HG02610 (cell line): Measurements from ENCODE around the gene ADM2.

ENCODE experiments used
- ATAC-seq: cut with Tn5 transposase; IDR thresholded peaks from one replicate; pipeline ENCODE4 v1.9.1; 2021; ENCODE audit warnings: mild to moderate bottlenecking, moderate library complexity; ENCODE audit not compliant: unreplicated experiment

Gene ADM2

DNA sequence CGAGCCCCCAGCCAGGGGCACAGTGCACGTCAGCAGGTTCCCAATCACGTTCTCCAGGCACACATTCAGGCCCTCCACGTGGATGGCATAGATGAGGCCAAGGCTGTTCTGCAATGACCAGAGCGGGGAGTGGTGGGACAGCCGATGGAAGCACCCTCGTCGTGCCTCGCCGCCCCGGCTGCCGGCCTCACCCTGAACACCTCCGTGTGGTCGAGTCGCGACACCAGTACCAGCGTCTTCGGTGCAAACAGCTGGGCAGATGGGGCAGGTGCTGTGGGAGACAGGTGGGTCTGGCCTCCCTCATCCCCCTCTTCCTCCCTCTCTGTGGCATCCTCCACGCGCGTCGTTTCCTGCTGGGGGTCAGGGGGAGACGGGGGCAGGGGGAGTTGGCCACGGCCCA lies 14.0 kb upstream of the ADM2 start:
- no peak for ATAC-seq

DNA sequence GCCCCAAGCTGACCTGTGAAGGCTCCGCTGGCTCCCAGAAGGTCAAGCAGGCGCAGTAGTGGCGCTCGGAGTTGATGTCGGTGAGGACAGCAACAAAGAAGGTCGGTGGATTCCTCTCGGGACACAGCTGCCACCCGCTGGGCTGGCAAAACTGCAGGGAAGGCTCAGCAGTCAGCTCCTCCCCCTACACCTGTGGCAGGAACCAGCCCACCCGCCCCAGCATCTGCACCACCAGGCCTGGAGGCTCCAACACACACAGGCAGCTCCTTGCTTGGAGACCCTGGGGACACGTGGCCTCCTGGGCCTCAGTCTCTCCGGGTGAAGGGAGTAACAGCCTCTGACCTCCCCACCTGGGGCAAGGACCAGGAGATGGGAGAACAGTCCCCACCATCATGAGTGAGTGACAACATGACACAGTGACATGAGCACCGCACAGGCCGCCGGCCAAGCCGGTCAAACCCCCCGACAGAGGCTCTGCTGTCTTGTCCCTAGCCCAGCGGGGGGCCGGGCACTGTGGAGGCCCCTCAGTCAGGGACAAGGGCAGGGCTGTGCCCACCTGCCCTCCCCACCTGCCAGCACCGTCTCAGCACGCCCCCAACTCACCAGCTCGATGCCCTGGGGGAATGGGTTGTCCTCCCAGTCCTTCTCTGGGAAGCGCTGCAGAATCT lies 13.4 kb upstream of the ADM2 start:
- ATAC-seq = no peak

DNA sequence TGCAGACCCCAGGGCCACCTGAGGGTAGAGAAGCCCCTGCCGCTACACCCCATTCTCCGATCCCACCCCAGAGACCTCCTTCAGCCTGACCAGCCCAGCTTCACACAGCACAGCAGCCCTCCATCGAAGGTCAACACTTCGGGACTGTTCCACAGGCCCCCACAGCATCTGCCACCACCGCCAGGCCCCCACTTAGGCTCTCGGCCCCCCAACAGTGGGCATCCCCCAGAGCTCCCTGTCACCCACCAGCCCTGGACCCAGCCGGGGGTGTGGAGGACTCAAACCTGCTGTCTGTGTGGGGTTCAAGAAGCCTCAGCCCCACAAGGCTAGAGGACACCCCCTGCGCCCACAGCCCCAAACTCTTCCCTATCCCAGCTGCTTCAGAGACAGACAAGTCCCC lies 12.7 kb upstream of the ADM2 start:
- no peak for ATAC-seq

DNA sequence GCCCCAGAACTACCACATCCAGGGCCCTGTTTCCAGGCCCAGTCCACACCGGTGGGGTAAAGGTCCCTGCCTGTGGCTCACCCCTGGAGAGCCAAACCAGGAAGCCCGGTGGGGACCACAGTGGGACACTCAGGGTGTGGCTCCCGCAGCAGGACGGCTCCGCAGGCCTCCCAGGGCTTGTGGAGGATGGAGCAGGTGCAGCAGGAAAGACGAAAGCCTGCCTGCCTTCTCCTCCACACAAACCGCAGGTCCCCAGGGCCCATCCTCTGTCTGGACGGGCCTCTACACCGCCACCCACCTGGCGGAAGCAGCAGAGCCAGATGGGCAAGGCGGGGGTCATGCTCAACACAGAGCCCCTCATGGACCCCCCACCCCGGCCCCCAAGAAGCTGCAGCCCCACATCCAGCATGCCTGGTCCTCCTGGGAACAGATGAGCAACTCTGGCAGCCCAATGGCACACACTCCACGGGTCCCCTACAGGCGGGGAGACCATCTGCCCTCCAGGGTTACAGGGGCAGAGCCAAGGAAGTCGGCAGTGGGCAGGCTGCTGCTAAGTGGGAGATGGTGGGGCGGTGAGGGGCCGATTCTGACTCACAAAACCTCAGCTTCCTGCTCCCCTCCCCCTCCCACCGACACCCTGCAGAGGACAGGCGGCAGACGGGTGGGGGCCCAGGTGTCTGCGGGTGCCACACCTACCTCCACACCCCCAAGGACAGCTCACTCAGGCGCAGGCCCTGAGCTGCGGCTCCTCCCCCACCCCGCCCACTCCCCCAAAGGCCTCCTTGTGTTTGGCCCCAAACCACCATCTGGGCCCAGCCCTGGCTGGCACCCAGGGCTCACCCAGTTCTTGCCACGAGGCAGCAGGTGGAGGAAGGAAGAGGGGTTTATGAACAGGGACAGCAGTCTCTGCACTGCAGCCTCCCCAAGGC lies 11.7 kb upstream of the ADM2 start:
- peak; percentile 56 for ATAC-seq

DNA sequence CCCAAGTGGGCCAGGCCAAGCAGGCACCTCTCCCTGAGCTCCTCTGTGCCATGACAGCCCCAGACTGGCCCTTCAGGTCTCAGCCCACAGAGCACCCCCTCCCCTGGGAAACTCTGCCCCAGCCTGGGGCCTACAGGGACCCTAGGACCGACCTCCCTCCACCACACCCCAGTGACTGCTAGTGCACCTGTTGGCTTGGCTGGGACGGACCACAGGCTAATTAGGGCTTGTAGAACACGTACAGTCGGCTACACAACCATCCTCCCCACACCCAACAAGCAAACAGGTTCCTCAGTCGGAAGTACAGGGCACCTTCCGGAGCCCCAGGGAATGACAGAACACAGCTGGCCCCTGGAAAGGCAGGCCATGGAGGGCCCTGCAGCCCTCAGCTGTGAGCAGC lies 10.9 kb upstream of the ADM2 start:
- no peak for ATAC-seq

DNA sequence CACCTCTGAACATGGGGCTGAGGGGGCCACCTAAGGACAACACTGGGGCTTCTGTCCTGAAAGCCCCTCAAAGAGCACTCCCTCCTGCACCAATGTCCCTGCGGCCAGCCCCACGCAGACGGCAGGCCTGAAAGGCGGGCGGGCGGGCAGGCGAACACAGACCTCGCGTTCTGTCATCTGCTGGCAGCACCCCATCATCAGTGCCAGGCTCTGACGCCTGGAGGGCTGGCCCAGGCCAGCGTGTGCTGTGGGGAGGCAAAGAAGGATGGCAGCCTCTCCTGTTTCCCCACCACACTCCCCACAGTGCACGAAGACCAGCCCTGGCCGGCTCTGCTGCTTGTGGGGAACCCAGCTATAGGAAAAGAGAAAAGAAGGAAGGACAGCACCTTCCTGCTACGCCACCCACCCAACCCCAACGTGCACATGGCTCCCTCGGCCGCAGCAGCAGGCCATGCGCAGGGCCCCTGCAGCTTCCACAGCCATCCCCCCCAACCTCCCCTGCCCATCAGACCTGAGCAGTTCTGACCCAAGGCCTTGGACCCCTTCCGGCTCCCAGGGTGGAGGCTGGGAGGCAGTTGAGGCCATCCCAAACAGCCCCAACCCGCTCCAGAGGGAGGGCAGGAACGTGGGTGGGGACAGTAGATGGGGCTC lies 10.0 kb upstream of the ADM2 start:
- ATAC-seq = no peak

DNA sequence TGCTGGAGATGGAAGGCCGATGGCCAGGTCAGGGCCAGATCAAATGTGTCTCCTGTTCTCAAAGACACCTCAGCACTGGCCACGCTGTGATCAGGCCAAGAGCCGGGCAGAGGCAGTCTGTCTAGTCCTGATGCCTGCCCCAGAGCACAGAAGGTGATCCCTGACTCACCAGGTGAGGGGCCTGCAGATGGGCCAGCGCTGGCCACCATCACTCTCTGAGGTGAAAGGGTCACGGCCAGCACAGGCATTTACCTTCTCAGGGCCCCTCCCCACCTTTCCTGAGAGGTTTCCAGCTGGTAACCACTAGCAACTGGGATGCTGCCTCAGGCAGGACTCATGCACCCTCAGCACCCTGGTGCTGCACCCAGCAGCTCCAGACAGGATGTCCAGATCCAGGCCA lies 9.4 kb upstream of the ADM2 start:
- no peak for ATAC-seq

DNA sequence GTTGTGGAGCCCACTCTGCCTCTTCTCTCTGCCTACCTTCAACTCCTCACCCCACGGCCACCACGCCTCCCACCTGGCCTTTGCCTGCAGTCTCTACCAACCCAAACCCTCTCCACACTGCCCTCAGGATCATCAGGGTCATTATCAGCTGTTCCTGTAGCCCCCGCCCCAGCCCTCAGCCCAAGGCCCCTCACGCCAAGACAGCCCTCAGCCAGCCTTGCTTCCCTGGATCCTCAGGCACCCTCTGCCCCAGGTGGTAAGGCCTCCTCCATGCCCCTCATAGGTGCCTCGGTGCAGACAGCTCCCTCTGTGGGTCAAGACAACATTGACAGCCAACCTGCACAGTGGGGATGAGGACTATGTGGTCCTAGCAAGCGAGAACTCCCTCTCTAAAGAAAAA lies 8.3 kb upstream of the ADM2 start:
- no peak for ATAC-seq

DNA sequence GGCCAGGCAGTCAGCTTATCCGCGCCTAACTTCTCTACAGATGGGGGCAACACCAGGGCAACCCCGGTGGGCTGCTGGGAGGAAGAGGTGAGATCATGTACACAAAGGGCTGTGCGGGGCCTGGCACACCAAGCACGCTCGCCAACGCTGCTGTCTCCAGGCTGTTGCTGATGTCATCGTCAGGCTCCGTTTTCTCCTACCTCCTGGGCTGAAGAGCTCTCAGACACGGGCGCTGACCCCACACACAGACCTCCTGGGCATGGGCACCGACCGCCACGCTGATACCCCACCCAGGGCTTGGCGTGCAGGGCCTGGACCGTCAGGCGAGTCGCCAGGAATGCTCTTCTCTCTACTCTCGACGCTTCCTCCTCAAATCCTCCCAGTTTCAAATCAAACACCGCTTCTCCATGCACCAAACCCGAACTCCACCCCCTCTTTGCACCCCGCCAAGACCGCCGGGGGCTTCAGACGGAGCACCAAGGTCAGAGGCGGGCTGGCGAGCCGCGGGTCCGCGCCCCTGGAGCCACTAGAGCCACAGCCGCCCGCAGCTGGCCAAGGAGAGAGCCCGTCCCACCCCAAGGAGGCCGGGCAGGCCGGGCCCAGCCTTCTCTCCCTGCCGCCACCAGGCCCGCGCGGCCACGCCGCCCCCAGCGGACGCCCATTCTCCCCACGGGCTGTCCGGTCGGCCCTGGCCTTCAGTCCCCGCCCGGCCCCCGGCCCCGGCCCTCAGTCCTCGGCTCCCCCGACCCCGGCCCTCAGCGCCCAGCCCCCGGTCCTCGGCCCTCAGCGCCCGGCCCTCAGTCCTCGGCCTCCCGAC lies 7.3 kb upstream of the ADM2 start:
- ATAC-seq = no peak

DNA sequence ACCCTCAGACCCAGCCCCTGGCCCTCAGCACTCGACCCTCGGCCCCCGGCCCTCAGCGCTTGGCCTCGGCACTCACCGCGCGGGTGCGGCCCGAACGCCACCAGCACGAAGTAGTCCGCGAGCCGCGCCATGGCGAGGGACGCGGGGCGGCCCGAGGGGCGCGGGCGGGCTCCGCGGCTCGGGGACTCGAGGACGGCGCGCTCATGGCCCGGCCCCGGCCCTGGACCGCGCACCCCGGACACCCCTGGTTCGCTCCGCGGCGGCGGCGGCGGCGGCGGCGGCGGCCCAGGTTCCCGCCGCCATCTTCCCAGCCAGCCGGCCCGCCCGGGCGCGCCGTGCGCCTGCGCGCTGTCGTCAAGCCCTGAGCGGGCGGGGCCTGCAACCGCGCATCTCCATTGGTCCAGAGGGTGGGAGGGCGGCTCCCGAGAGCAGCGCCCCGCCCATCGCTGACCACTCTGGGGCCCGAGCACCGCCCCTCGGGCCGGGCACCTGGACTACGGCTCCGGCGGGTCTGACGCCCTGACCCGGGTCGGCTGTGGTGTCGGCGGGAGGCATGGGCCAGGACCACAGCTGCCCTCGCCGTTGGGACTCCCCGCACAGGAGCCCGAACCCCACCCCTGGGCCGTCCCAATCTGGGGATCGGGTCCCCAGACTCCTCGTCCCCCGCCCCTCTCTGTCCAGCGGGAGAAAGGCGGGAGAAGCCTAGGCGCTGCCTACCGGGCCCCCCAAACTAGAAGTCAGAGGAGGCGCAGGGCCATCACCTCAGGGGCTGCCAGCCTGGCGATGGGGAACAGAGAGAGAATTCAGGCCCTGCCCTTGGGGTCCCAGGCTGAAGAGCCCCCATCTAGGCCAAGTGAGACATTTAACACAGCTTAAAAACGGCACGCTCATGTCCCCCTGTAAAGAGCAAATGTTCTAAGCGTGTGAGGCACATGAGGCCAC lies 6.4 kb upstream of the ADM2 start, which contains the start of gene SBF1:
SBF1 (minus strand) TSS at position 326 of the 942 bp plus-strand sequence; CDS start at position 131, 195 bp downstream.
- peak; percentile 69 for ATAC-seq

DNA sequence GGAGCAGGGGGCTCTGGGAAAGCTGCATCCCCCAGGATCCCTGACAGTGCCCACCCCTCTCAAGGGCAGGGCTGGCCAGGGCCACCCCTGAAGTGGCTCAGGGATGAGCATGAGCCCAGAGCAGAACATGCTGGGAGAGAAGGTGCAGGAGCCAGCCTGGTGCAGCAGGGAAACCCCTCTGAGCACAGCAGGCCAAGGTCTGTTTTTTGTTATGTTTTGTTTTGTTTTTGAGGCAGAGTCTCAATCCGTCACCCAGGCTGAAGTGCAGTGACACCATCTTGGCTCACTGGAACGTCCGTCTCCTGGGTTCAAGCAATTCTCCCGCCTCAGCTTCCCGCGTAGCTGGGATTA lies 5.7 kb upstream of the ADM2 start:
- no peak for ATAC-seq

DNA sequence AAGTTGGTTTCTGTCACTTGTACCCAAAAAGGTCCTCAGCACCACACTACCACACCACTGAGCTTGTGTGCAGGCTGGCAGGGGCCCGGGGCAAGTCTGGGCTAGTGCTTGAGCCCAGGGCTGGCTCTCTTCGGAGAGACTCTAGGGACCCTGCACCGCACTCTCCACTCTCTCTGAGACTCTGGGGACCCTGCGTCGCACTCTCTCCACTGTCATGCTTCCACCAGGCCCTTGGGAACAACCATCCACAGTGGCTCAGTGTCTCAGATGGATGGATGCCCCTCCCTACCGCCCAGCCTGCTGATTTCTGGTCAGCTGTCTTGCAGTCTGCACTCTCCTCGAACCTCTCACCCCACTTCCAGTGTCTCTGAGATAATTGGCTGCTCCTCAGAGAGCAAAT lies 4.5 kb upstream of the ADM2 start:
- no peak for ATAC-seq

DNA sequence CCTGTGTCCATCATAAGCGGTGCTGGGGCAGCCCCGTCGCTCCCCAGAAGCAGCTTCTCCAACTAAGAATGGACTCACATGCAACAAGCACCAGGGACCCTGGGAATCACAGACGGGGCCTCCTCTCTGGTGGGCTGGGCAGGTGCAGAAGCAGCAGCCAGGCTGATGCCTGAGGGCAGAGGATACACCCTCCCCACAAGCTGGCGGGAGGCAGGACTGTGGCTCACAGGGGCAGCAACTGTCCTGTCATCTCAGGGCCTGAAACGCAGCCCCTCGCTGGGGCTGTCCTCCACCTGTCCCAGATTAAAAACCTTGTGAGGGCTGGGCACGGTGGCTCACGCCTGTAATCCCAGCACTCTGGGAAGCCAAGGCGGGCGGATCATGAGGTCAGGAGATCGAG lies 3.4 kb upstream of the ADM2 start:
- no peak for ATAC-seq

DNA sequence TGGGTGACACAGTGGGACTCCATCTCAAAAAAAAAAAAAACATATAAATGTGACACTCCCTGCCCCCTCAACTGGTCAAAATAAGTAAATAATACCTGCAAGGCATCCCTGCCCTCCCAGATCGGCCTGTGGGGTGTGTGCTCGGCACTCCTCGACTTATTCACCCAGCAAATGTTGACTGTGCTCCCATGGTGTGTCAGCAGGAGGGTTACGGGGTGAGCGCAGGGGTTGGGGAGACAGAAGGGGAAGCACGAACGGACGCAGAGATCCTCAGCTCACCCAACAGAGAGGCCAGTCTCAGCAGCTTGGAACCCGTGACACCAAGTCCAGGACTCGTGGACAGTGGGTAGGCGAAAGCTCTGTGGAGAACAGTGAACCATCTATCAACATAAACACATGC lies 1.6 kb upstream of the ADM2 start:
- no peak for ATAC-seq

DNA sequence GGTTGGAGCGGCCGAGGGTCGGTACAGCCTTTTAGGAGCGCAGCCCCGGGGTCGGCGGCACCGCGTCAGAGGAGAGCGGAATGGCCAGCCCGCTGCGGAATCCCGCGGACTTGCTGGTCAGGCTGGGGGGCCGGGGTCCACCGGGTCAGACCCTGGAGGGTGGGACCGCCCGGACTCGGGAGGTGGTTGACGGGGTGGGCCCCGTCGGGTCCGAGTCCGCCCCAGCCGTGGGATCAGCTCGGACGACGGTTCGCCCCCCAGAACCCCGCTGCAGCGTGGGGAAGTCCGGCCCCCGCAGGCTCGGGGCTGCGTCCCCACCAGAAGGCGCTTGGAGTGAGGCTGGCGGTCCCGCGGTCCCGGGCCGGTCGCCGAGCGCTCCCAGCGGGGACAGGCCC lies 301 bp upstream of the ADM2 start:
- ATAC-seq = no peak

DNA sequence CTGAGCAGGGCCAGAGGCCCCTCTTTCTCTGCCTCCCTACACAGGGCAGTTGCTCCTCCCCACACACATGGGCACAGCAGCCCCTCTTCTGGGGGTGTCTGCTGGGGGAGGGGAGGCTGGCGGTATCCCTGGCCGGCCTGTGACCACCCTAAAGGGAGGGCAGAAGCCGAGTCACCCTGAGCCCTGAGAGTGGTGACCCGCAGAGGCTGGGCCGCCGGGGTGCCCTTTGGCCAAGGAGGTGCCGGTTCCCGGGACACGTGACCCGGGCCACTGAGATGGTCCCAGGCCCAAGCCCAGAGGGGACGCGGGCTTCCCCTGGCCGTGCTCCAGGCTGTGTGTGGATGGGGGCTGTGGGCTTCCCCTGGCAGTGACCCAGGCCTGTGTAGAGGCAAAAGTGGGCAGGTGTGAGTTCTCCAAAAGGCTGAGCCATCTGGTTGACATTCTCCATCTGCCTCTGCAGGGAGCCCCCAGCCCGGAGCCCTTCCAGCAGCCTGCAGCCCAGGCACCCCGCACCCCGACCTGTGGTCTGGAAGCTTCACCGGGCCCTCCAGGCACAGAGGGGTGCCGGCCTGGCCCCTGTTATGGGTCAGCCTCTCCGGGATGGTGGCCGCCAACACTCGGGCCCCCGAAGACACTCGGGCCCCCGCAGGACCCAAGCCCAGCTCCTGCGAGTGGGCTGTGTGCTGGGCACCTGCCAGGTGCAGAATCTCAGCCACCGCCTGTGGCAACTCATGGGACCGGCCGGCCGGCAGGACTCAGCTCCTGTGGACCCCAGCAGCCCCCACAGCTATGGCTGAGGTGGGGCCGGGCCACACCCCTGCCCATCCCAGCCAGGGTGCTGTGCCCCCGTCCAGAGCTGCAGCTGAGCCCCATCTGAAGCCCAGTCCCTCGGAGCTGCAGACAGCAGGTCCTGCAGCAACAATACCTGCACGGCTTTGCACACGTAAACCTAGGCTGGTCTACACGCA lies 1.0 kb downstream of the ADM2 start:
- ATAC-seq = no peak

DNA sequence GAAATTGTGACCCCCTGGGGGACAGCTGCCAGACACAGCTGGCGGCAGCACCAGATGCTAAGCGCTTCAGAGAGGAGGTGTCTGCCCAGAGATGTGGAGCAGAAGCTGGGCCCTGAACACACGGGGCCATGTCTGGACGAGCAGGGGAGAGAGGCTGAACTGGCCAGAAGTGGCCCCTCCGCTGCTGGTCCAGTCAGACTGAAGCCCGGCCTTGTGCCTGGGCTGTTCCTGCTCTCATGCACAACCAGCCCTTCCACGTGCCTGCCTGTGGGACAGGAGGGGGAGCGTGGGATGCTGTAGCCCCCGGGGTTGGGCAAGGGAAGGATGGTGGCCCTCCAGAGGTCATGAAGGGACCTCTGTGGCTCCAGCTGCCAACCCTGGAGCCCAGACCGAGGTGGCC lies 1.8 kb downstream of the ADM2 start:
- no peak for ATAC-seq

DNA sequence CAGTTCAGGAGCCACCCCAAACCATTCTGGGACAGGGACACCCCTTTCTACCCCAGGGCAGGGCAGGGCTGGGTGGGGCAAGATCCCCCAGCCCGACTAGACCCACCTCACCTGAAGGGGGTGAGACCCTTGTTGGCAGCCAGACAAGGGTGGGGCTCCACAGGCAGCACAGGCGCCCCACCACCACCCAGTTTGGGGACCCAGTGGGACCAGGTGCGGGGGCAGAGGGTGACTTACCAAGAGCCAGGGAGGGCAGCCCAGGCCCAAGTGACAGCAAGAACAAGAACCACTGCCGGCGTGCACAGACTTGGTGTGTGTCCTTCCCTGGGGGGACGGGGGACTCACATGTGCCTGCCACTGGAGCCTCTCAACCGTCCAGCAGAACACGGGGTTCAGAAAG lies 2.2 kb downstream of the ADM2 start:
- no peak for ATAC-seq
